Forelimb muscle (tissue), 1 donor: ENCODE results near the gene NRXN2. TPM values are rescaled to one million over a fixed set of nuclear protein-coding genes. Genes with fewer than 3 reads are reported as not detected.

Experiments
- DNase-seq: peaks from one replicate; pipeline ENCODE4 v3.0.0-alpha.2; 2013; ENCODE audit warnings: low read depth
- polyA plus RNA-seq: library from polyadenylated mRNA; unstranded; fragments of 120-200 nt; gene quantifications from one replicate; pipeline ENCODE4 v1.2.1, GENCODE V29; 2013; ENCODE audit not compliant: insufficient read length

Gene NRXN2
- polyA plus RNA-seq, 1 donor = 24.5 TPM

GRCh38 chr11:64628596-64628995, 94.4 kb downstream of the NRXN2 start:
- DNase-seq = no peak

DNA sequence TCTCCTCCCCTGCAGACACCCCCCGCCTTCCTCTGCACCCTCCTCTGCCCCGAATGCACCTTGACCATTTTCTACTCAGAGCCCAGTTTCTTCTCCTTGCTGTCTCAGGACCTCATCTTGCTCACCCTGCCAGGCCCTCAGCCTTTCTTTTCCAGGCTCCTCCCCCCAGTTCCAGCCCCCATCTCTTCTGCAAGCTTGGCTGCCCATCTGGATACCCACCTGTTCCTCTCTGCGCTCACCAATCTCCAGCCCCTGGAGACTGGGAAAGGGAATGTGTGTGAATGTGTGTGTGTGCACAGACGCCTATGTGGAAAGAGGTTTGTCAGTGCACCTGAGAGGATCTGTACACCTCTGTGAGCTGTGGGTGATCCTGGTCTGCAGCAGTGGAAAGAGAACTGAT, 95.6 kb downstream of the NRXN2 start:
- DNase-seq = no peak

GRCh38 chr11:64626637-64627036, 96.4 kb downstream of the NRXN2 start:
- no peak for DNase-seq

GRCh38 chr11:64624883-64625481, 98.0 kb downstream of the NRXN2 start:
- no peak for DNase-seq

GRCh38 chr11:64622681-64623080, 100.3 kb downstream of the NRXN2 start:
- no peak for DNase-seq

DNA sequence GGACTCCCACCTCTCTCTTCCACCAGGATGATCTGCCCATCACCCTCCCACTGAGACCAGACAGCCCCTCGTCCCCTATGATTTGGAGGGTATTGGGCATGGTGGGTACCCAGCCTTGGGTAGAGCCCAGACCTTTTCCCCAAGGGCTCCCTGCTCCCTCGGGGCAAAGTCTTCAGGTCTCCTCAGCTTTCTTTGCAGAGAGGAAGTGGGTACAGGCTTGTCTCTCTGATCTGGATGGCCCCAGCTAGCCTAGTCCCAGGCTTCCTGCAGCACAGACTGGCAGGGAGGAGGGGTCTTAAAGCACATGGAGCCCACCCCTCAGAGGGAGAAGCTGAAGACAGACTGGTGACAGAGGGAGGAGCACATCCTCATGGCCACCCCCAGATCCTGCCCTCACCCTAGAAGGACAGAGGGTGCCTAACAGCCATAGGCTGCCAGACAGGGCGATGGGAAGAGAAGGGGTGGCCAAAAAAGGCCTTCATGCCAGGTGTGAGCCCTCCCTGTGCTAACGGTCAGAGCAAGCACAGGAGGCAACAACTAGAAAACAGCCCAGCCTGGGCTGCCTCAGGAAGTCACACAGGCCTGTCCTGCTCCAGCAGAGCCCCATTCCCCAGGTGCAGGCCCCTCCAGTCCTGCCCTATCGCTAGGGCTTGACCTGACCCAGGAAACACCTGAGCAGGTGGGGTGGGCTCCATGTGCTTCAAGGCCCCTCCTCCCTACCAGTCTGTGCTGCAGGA, 101.5 kb downstream of the NRXN2 start:
- DNase-seq = no peak

DNA sequence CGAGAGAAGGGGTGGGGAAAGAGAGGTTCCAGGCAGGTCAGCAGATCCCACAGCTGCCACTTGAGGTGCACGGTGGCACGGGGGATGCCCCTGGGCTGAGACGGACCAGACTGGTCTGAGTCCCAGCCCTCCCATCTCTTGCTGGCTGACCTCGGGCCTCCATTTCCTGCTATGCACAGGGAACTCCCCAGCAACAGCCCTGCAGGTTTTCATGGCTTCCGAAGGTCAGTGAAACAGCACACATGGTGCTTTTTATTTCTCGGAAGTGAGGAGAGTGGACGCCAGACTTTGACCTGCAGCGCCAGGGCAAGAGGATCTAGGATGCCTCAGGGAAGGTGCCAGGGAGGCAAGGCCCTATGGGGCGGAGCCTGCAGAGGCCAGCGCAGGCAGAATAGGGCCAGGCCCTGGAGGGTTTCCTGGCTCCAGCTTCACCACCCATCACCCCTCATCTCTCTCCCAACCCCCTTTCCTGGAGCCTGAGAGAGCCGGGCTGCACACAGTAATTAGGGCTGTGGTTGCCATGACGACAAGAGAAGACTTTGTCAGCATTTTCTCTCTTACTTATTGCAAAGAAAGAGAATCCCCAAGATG, 102.5 kb downstream of the NRXN2 start:
- peak; percentile 72 for DNase-seq

GRCh38 chr11:64619811-64620380, 103.1 kb downstream of the NRXN2 start:
- DNase-seq = peak; percentile 45

GRCh38 chr11:64619196-64619595, 103.8 kb downstream of the NRXN2 start:
- no peak for DNase-seq

DNA sequence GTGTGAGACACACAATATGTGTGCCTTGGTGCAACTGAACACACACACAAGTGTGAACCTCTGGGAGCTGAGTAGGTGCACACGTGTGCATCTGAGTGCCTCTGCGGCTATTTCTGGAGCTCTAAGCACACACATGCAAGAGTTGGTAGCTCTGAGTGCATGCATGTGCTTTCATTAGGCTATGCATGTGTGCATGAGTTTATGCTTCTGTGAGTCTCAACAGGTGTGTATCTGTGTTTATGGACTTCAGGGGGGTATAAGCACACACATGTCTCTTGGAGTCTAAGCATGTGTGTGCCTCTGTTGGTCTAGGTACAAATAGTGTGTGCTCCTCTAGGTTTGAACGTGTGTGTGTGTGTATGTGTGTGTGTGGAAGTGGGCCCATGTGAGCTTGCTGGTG, 106.2 kb downstream of the NRXN2 start:
- DNase-seq = no peak

- DNase-seq = no peak
Observed at GRCh38 chr11:64614917-64615316, 108.1 kb downstream of the NRXN2 start.

- no peak for DNase-seq
Observed at GRCh38 chr11:64613648-64614047, 109.3 kb downstream of the NRXN2 start.

- DNase-seq = no peak
Observed at GRCh38 chr11:64611869-64612646, 110.9 kb downstream of the NRXN2 start.

- DNase-seq = no peak
Observed at GRCh38 chr11:64611176-64611575, 111.8 kb downstream of the NRXN2 start.

DNA sequence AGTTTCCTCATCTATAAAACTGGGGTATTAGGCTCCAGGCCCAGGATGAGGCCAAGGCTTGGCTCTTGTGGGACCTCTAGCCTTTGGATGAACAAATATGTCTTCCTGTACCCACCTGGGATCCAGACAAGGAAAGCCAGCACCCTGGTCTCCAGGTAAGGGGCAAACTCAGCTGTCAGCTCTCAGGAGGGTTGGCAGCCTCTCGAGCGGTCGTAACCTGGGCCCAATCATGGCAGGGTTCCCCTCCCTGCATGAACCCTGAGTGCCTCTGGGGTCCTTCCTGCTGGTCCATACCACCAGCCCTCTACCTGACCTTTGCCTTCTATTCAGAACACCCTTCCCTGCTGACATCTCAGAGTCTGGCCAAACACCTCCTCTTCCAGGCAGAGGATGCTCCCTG, 112.4 kb downstream of the NRXN2 start:
- no peak for DNase-seq

- no peak for DNase-seq
Observed at GRCh38 chr11:64609436-64610047, 113.5 kb downstream of the NRXN2 start.

- DNase-seq = no peak
Observed at GRCh38 chr11:64608636-64609035, 114.4 kb downstream of the NRXN2 start.

GRCh38 chr11:64608046-64608445, 115.0 kb downstream of the NRXN2 start:
- no peak for DNase-seq

DNA sequence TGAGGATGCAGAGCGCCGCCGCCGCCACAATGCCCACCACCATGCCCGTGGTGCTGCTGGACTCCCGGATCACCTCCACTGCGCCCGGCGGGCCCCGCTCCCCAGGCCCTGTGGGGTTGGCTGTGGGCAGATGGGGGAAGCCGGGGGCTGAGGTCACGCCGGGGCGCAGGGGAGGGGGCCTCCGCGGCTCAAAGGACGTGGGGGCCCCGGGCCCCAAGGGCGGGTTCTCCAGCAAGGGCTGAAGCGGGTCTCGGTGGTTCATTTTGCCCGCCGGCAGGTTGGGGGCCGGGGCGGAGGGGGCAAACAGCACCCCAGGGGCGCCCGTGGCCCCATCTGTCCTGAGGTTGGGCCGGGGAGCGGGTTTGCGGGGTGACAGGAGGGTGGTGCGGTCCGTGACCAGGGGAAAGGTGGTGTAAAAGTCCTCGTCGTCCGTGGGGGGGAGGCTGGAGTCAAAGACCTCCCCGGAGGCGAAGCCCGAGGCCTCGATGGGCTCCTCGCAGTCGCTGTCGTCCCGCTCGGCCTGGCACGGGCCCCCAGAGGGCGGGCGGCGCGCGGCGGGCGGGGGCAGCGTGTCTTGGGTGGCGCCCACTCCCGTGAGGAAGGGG, 115.5 kb downstream of the NRXN2 start:
- DNase-seq = no peak

- no peak for DNase-seq
Observed at GRCh38 chr11:64606796-64607380, 116.1 kb downstream of the NRXN2 start.
